Heart left ventricle (tissue), 16 donors: ENCODE data around the gene NIPAL3. TPM values are rescaled to one million over a fixed set of nuclear protein-coding genes. Genes with fewer than 3 reads are reported as not detected.
"Not testable (repeated sequence)": the region's sequence is repeated elsewhere in the genome, so short reads cannot be mapped to it uniquely, and the experiment has no call there.

ENCODE experiments used
- ATAC-seq, 4 donors: fragments of 200-7000 bp; cut with Tn5 transposase; one replicate each; pipeline ENCODE4 v1.9.1; 2020 to 2022; ENCODE audit warnings: moderate library complexity in 4 of 4, mild to moderate bottlenecking in 3 of 4, moderate number of reproducible peaks in 1 of 4
- DNase-seq, 5 donors: peaks; one replicate each; pipeline ENCODE4 v3.0.0-alpha.2; 2020
- H3K27ac ChIP-seq, 12 donors: fragments of 200-600 bp; sonication (generic) in 4 of 12; one replicate each; pipeline versions ENCODE4 v1.5.0 to v1.8.0; 2016 to 2022; ENCODE audit warnings: mild to moderate bottlenecking in 2 of 12
- H3K27me3 ChIP-seq, 9 donors: fragments of 200-600 bp; sonication (generic) in 2 of 9; one replicate each; pipeline versions ENCODE4 v1.5.1 to v1.8.0; 2016 to 2022; ENCODE audit warnings: mild to moderate bottlenecking in 3 of 9
- H3K36me3 ChIP-seq, 9 donors: fragments of 200-600 bp; sonication (generic) in 2 of 9; one replicate each; pipeline versions ENCODE4 v1.5.0 to v1.8.0; 2018 to 2022; ENCODE audit warnings: mild to moderate bottlenecking in 2 of 9
- H3K4me1 ChIP-seq, 12 donors: fragments of 200-600 bp; sonication (generic) in 4 of 12; one replicate each; pipeline versions ENCODE4 v1.5.0 to v1.8.0; 2016 to 2022; ENCODE audit warnings: mild to moderate bottlenecking in 3 of 12
- H3K4me3 ChIP-seq, 12 donors: fragments of 200-600 bp; sonication (generic) in 4 of 12; one replicate each; pipeline versions ENCODE4 v1.5.0 to v1.8.0; 2017 to 2022; ENCODE audit warnings: mild to moderate bottlenecking in 9 of 12, moderate library complexity in 4 of 12
- H3K9me3 ChIP-seq, 12 donors: fragments of 200-600 bp; sonication (generic) in 4 of 12; one replicate each; pipeline versions ENCODE4 v1.5.0 to v1.8.0; 2016 to 2022; ENCODE audit warnings: mild to moderate bottlenecking in 1 of 12
- POLR2A ChIP-seq, 2 donors: fragments of 450-650 bp; IDR thresholded peaks; one replicate each; pipeline ENCODE4 v1.6.1; 2017; ENCODE audit warnings: antibody characterized with exemption in 2 of 2, mild to moderate bottlenecking in 2 of 2, moderate library complexity in 2 of 2
- WGBS, 4 donors: extraction: QIAGEN DNeasy Blood & Tissue Kit in 2 of 4; methylation state at CpG; one replicate each; pipeline versions ENCODE4 v1.1.5 to v1.1.7; 2013 to 2018; 5-methylcytosine and 5-hydroxymethylcytosine counted together
- intact Hi-C, 10 donors: fragments of 100-400 bp; cut with DNase I; formaldehyde crosslinking; loops; one replicate each; pipeline versions ENCODE4 v1.11.1 to v1.14.2; 2022
- polyA plus RNA-seq, 2 donors: library from polyadenylated mRNA; stranded (reverse); fragments of 200-250 nt; gene quantifications; one replicate each; pipeline ENCODE4 v1.2.3, GENCODE V29; 2013
- total RNA-seq, 9 donors: library from RNA; depleted of rRNA in 2 of 9; stranded (reverse); fragments of >200 nt in 2 of 9; fragmentation: NEBNext Ultra II Directional in 3 of 9; extraction: Animal tissue kit (Norgen Biotek cat#: 25700) in 3 of 9; gene quantifications; one replicate each; pipeline versions ENCODE4 v1.1.0 to v1.2.4, GENCODE V29; 2016 to 2023
- TF ChIP-seq, protein P1 (sequence below), 12 donors: fragments of 200-600 bp; sonication (generic) in 4 of 12; IDR thresholded peaks; one replicate each; pipeline versions ENCODE4 v1.5.0 to v1.8.0; 2018 to 2022; ENCODE audit warnings: antibody characterized with exemption in 12 of 12, mild to moderate bottlenecking in 5 of 12
- donor health status: ischemic (EF 13 %, LVEDD 7.1; RV severe dilation, severe dysfunction).
- donor health status: healthy with polysubstance abuse.
- donor health status: DM: no; HTN: yes; CAD: no.
- donor health status: DM: no; HTN: no; CAD: no.
- donor health status: ischemic (EF 25% LVEDD 6.9; RV normal size, moderate dysfunction).
- donor health status: ischemic (EF 25% LVEDD 5.7; RV mildly dilated, moderate dysfunction).
- donor health status: healthy.
- donor health status: DM: yes; HTN: yes; CAD: no.
- donor health status: ischemic (EF 35%, LVEDD 5.7; RV mildly dilated, moderate dysfunction).
- donor health status: nonischemic (EF 11% LVEDD 7.7; RV severe dilation, severe dysfunction).
- donor health status: DM: yes; HTN: yes; CAD: no.
- donor health status: PGD.
- donor health status: ischemic (EF 29% LVEDD 5.4; RV normal size, mild dysfunction).
- donor health status: nonischemic (EF 23%, LVEDD 6.1; RV moderate dilation, normal function).

The NIPAL3 gene
- total and polyA plus RNA-seq, 11 donors: 9.8 to 48.3 (median 27.8) TPM

DNA sequence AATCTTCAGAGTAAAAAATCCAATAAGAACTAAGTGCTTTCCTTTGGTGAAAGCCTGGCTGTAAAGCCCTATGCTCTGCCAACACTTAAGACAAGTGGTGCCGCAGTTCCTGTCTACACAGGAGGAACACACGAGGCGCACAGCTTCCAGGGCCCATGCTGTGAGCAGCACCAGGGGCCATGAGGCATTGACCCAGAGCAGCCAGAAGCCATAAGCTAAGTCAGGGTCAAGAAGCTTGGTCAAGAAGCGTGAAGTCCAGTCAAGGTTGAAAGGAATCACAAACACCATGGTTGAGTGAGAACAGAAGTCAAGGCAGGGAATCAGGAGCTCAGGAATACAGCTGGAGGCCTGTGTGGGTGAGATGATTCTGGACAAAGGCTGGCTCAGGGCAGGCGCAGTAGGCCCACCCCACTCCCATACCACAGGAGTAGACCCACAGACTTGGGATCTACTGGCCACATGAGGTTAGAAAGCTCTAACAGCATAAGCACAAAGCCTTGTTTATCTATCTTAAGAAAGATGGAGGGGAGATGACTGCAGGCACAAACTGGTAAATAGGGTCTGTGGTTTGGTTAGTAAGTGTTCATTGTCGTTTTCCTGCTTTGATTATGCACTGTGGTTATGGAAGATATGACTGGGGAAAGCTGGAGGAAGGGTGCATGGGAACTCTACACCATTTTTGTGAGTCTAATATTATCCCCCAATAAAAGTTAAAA, 44.1 kb downstream of the NIPAL3 start:
- intact Hi-C loops: no loop called here
- no peak for ATAC-seq
- Histone ChIP-seq H3K9me3 (no peaks in the 10 kb centered on the region), H3K36me3 (peaks cover 0 to 68% (median 52%) of the 10 kb centered on the region in 9 donors), H3K4me1 (no peaks in the 10 kb centered on the region), H3K27me3 (no peaks in the 10 kb centered on the region), H3K4me3 (no peak overlapping the region), H3K27ac (no peak overlapping the region)
- 88 to 96% (median 93%) methylated on average over 6 of the region's 6 CpGs for WGBS, 4 donors
- no peak for DNase-seq
- no peak for TF ChIP-seq POLR2A (IDR thresholded peaks at IDR 0.05)
- TF ChIP-seq, protein P1, sequence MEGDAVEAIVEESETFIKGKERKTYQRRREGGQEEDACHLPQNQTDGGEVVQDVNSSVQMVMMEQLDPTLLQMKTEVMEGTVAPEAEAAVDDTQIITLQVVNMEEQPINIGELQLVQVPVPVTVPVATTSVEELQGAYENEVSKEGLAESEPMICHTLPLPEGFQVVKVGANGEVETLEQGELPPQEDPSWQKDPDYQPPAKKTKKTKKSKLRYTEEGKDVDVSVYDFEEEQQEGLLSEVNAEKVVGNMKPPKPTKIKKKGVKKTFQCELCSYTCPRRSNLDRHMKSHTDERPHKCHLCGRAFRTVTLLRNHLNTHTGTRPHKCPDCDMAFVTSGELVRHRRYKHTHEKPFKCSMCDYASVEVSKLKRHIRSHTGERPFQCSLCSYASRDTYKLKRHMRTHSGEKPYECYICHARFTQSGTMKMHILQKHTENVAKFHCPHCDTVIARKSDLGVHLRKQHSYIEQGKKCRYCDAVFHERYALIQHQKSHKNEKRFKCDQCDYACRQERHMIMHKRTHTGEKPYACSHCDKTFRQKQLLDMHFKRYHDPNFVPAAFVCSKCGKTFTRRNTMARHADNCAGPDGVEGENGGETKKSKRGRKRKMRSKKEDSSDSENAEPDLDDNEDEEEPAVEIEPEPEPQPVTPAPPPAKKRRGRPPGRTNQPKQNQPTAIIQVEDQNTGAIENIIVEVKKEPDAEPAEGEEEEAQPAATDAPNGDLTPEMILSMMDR (IDR thresholded peaks at IDR 0.05): no peak

DNA sequence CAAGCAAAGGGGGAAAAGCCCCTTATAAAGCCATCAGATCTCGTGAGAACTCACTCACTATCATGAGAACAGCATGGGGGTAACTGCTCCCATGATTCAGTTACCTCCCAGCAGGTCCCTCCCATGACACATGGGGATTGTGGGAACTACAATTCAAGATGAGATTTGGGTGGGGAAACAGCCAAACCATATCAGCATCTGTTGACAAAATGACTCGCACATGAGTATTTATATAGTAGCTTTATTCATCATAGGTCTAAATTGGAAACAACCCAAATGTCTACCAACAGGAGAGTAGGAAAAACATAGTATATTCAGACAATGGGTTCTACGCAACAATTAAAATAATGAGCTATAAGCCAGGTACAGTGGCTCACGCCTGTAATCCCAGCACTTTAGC, 46.5 kb downstream of the NIPAL3 start:
- 83 to 93% (median 91%) methylated on average over 4 of the region's 4 CpGs for WGBS, 4 donors

DNA sequence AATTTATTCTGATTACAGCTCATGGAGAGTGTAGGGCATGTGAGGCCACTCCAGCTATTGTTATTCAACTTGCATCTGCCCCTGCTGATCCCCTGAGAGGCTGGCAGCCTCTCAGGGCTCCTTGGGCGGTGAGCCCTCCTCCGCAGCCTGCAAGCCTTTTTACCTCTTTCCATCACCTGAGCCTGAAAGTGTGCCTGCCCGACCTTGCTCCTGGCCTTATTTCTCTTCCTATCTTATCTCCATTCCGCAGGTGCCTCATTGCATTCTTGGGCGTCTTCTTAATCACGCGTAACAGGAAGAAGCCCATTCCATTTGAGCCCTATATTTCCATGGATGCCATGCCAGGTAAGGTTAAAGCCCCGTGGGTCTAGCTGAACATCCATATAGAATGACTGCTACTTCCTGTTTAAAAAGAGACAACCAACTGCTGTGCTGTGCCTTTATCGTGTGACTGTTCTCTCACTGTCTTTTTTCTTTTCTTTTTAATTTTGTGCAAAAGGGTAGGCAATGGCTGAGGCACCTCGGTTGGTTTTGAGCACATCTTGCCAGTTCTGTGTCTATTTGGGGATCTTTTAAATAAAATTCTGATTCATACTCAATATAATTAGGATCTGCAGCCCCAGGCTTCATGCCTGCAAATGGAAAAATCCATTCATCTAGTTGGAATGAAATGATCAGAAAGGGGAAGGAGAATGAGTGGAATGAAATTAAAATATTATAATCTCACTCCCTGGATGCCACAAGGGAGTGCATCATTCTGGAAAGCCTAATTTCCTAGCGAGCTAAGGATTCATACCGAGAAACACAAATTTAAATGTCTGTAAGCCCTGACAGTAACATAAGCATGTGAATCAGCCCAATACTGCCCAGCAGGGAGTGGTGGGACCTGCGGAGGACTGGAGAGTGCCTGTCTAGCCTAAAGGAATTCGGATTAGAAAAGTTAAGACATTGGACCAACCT, 48.5 kb downstream of the NIPAL3 start:
- intact Hi-C loops: no loop called here
- H3K36me3 ChIP-seq: peaks cover 0 to 54% (median 32%) of the 10 kb centered on the region in 9 donors
- H3K4me3 ChIP-seq: no peak overlapping the region
- WGBS, 4 donors: 69 to 74% (median 71%) methylated on average over 14 of the region's 14 CpGs
- H3K27ac ChIP-seq: no peak overlapping the region
- H3K4me1 ChIP-seq: no peaks in the 10 kb centered on the region
- no peaks in the 10 kb centered on the region for H3K27me3 ChIP-seq
- no peak for TF ChIP-seq POLR2A (IDR thresholded peaks at IDR 0.05)
- TF ChIP-seq, protein P1 (IDR thresholded peaks at IDR 0.05): no peak
- H3K9me3 ChIP-seq: no peaks in the 10 kb centered on the region
- DNase-seq (no peak), ATAC-seq (no peak)

More for the DNA sequence above, 46.5 kb downstream of the NIPAL3 start:
- intact Hi-C loops, H3K4me3 ChIP-seq, H3K4me1 ChIP-seq, H3K27me3 ChIP-seq, DNase-seq, ATAC-seq, H3K27ac ChIP-seq, H3K9me3 ChIP-seq: not testable (repeated sequence)
- H3K36me3 ChIP-seq: peaks cover 0 to 70% (median 48%) of the 10 kb centered on the region in 9 donors

DNA sequence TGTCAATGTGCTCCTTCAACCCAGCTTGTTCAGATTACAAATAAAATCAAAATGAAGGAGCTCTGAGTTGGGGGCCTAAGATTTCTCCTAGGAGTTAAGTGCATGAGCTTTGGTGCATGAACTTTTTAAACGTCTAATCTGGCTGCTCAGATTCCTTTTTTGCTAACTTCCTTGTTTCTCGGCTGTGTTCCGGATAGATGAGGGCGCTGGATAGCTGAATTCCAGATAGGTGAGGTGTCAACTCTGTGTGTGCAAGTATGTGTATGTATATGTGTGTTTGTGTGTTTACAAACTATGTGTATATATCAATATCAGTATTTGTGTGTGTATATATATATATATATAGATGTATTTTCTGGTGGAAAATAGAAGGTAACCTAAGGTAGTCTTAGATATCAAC, 49.5 kb downstream of the NIPAL3 start:
- H3K9me3 ChIP-seq: no peaks in the 10 kb centered on the region
- H3K36me3 ChIP-seq: peaks cover 0 to 45% (median 23%) of the 10 kb centered on the region in 9 donors
- WGBS, 4 donors: 79 to 81% (median 80%) methylated on average over 4 of the region's 4 CpGs
- DNase-seq (no peak), ATAC-seq (no peak)
- no peaks in the 10 kb centered on the region for H3K4me1 ChIP-seq
- H3K27ac ChIP-seq: no peak overlapping the region
- intact Hi-C loops: no loop called here
- no peak for TF ChIP-seq POLR2A (IDR thresholded peaks at IDR 0.05)
- TF ChIP-seq, protein P1 (IDR thresholded peaks at IDR 0.05): no peak
- no peaks in the 10 kb centered on the region for H3K27me3 ChIP-seq
- H3K4me3 ChIP-seq: no peak overlapping the region
